K562 (cell line): ENCODE data around the gene ABLIM1. TPM values are rescaled to one million over a fixed set of nuclear protein-coding genes. Genes with fewer than 3 reads are reported as not detected.

Experiments used
- ATAC-seq: fragments of 200-7000 bp; cut with Tn5 transposase; 3 replicates; pipeline ENCODE4 v1.9.1; 2020; ENCODE audit warnings: moderate library complexity
- BruUV-seq: library from RNA; stranded (reverse); fragments of 400-500 nt; replicated peaks from 2 replicates; lab custom pipeline; 2021; lab: Mats Ljungman, UMichigan
- CTCF ChIA-PET: fragments of 300-600 bp; formaldehyde crosslinking; extraction: SDS; loops from one replicate; lab custom pipeline; 2021; ENCODE audit warnings: low intra/inter-chr PET ratio; lab: Yijun Ruan, JAX
- POLR2A ChIA-PET: fragments of 300-600, 350-650 bp; sonication (Branson Sonifier 250); formaldehyde crosslinking; extraction: SDS; loops from one replicate; lab custom pipeline; 2021; ENCODE audit warnings: antibody characterized with exemption, inconsistent platforms; lab: Yijun Ruan, JAX
- DNase-seq, 4 experiments: peaks; one replicate each; pipeline versions ENCODE4 v3.0.0 to v3.0.0-alpha.2; 2011 to 2018; ENCODE audit warnings: low spot score in 3 of 4, mixed read lengths in 3 of 4; ENCODE audit errors: extremely low read depth in 1 of 4
- FAIRE-seq: peaks from 2 replicates; lab custom pipeline; 2011; peaks lifted over from hg19 to GRCh38; lab: Jason Lieb, UNC
- H2AFZ ChIP-seq: 2 replicates; pipeline ENCODE4 v1.6.0; 2011; ENCODE audit warnings: low read depth, low read length, control low read depth, inconsistent platforms
- H3K27ac ChIP-seq: fragments of 200-600 bp; 3 replicates; pipeline ENCODE4 v1.8.0; 2011; ENCODE audit warnings: low read depth, mild to moderate bottlenecking, control low read depth, inconsistent platforms, low read length, moderate library complexity, mixed read lengths; ENCODE audit errors: extremely low read depth
- H3K27me3 ChIP-seq, 2 experiments: fragments of 300-600 bp in 1 of 2; 2 replicates in 1 of 2; 3 replicates in 1 of 2; pipeline versions ENCODE4 v1.6.0 to v1.8.0; 2011; ENCODE audit warnings: inconsistent platforms in 2 of 2, low read length in 2 of 2, mild to moderate bottlenecking in 1 of 2, mixed read lengths in 1 of 2, moderate library complexity in 1 of 2; ENCODE audit not compliant: control insufficient read depth in 2 of 2, insufficient read depth in 2 of 2
- H3K36me3 ChIP-seq: fragments of 300-600 bp; 3 replicates; pipeline ENCODE4 v1.8.0; 2011; ENCODE audit warnings: mild to moderate bottlenecking, low read length, inconsistent platforms; ENCODE audit not compliant: control insufficient read depth, insufficient read depth
- H3K4me1 ChIP-seq, 2 experiments: fragments of 200-600 bp in 1 of 2; replicated peaks in 1 of 2; 2 replicates in 1 of 2; 3 replicates in 1 of 2; pipeline versions ENCODE4 v1.5.1 to v1.8.0; 2011; ENCODE audit warnings: inconsistent platforms in 2 of 2, low read length in 2 of 2, mild to moderate bottlenecking in 1 of 2, mixed read lengths in 1 of 2, moderate library complexity in 1 of 2; ENCODE audit not compliant: control insufficient read depth in 2 of 2, insufficient read depth in 2 of 2
- H3K4me2 ChIP-seq: 2 replicates; pipeline ENCODE4 v1.6.1; 2011; ENCODE audit warnings: low read length, control low read depth, inconsistent platforms, mixed read lengths; ENCODE audit not compliant: insufficient read depth
- H3K4me3 ChIP-seq: fragments of 200-600 bp; sonication (generic), shearing (Covaris generic); 2 replicates; pipeline ENCODE4 v1.5.1; 2016; ENCODE audit warnings: control low read depth, inconsistent platforms
- H3K79me2 ChIP-seq: fragments of 200-600 bp; 3 replicates; pipeline ENCODE4 v1.8.0; 2011; ENCODE audit warnings: low read length, inconsistent platforms; ENCODE audit not compliant: control insufficient read depth, insufficient read depth
- H3K9ac ChIP-seq, 2 experiments: 2 replicates each; pipeline versions ENCODE4 v1.6.0 to v1.6.1; 2011; ENCODE audit warnings: low read depth in 2 of 2, low read length in 2 of 2, control low read depth in 1 of 2, inconsistent platforms in 1 of 2, mild to moderate bottlenecking in 1 of 2, mixed read lengths in 1 of 2; ENCODE audit not compliant: insufficient read depth in 1 of 2
- H3K9me1 ChIP-seq: one replicate; pipeline ENCODE4 v1.6.0; 2011; ENCODE audit warnings: inconsistent platforms, mild to moderate bottlenecking, low read length, moderate library complexity; ENCODE audit not compliant: control insufficient read depth, insufficient read depth
- H3K9me3 ChIP-seq: replicated peaks from 2 replicates; pipeline ENCODE4 v1.5.1; 2011; ENCODE audit warnings: low read depth, low read length, inconsistent platforms; ENCODE audit not compliant: control insufficient read depth, insufficient read depth
- H4K20me1 ChIP-seq: replicated peaks from 2 replicates; pipeline ENCODE4 v1.6.1; 2011; ENCODE audit warnings: low read length, inconsistent platforms, mixed read lengths; ENCODE audit not compliant: control insufficient read depth, insufficient read depth
- BACH1 ChIP-seq: fragments of 200-800 bp; sonication (Bioruptor generic); IDR thresholded peaks from 2 replicates; pipeline ENCODE4 v1.6.1; 2016; ENCODE audit warnings: missing genetic modification characterization, missing compliant biosample characterization
- GTF2B ChIP-seq: IDR thresholded peaks from 2 replicates; pipeline ENCODE4 v1.6.1; 2011; ENCODE audit not compliant: insufficient read length; ENCODE audit errors: extremely low read depth
- MEF2D ChIP-seq: conservative IDR thresholded peaks from 2 replicates; pipeline ENCODE4 v1.6.1; 2016; ENCODE audit warnings: low read depth, missing genetic modification characterization, missing compliant biosample characterization
- MTA2 ChIP-seq: fragments of 450-650 bp; IDR thresholded peaks from 2 replicates; pipeline ENCODE4 v1.6.1; 2016; ENCODE audit warnings: low read depth
- PHB2 ChIP-seq: fragments of 450-650 bp; IDR thresholded peaks from 2 replicates; pipeline ENCODE4 v1.6.1; 2017; ENCODE audit warnings: low read depth
- YY1 ChIP-seq, 3 experiments: IDR thresholded peaks; 2 replicates each; pipeline ENCODE4 v1.6.1; 2011; ENCODE audit warnings: low read length in 2 of 3, mild to moderate bottlenecking in 2 of 3, moderate library complexity in 2 of 3, borderline replicate concordance in 1 of 3, control low read depth in 1 of 3, low read depth in 1 of 3; ENCODE audit not compliant: insufficient read depth in 3 of 3, insufficient replicate concordance in 2 of 3, control insufficient read depth in 1 of 3, insufficient read length in 1 of 3; ENCODE audit errors: extremely low read depth in 1 of 3
- WGBS: fragments of 100-300 bp; shearing (Covaris generic); methylation state at CpG from one replicate; pipeline ENCODE4 v1.1.6; 2016; ENCODE audit warnings: low coverage, mixed read lengths; ENCODE audit not compliant: insufficient coverage; ENCODE audit errors: missing lambda C conversion rate; 5-methylcytosine and 5-hydroxymethylcytosine counted together
- in situ Hi-C: fragments of 300-500 bp; cut with MboI; formaldehyde crosslinking; loops from 4 replicates; pipeline ENCODE4 v1.15.0; 2018; ENCODE audit warnings: inconsistent platforms, mixed read lengths
- intact Hi-C: fragments of 100-400 bp; cut with micrococcal nuclease; formaldehyde crosslinking; loops from 2 replicates; pipeline ENCODE4 v1.14.2; 2022
- polyA plus RNA-seq, 8 experiments: library from polyadenylated mRNA; depleted of rRNA in 4 of 8; stranded (reverse) in 5 of 8; unstranded in 3 of 8; fragments of >200 nt; fragmentation: Nextera tagmentation in 2 of 8; fragmentation: Illumina TruSeq in 1 of 8; extraction: Ambion mirVana in 2 of 8; extraction: Trizol in 1 of 8; gene quantifications; 2 replicates each; pipeline versions ENCODE4 v1.2.1 to v1.2.3, GENCODE V29; 2011 to 2014; ENCODE audit warnings: inconsistent platforms in 1 of 8, missing spikeins in 1 of 8
- total RNA-seq, 7 experiments: library from RNA; depleted of rRNA in 6 of 7; stranded (reverse); fragments of >200 nt in 6 of 7; fragmentation: Illumina TruSeq in 2 of 7; extraction: Trizol in 2 of 7; gene quantifications; 2 replicates each; pipeline versions ENCODE4 v1.2.1 to v1.2.3, GENCODE V29; 2011 to 2021; ENCODE audit warnings: low replicate concordance in 1 of 7

The ABLIM1 gene
- total and polyA plus RNA-seq, 9 of the 15 experiments (the other 6 are each of a cell fraction or from before 2014, with no cell fraction given), result 0.07 to 0.49 (median 0.14) TPM; not detected in 6

- ChIA-PET CTCF (no interaction called here), POLR2A (no interaction called here)
- Histone ChIP-seq H3K27ac (no peak overlapping the region), H3K4me2 (no peak overlapping the region), H3K4me1 (no peaks in the 10 kb centered on the region), H4K20me1 (no peaks in the 10 kb centered on the region), H3K9me3 (no peaks in the 10 kb centered on the region), H3K9ac (no peak overlapping the region), H3K4me3 (no peak overlapping the region), H3K36me3 (no peaks in the 10 kb centered on the region), H2AFZ (no peak overlapping the region), H3K9me1 (no peaks in the 10 kb centered on the region), H3K79me2 (no peaks in the 10 kb centered on the region), H3K27me3 (no peaks in the 10 kb centered on the region)
- intact Hi-C loops, result no loop called here
- no peak for FAIRE-seq
- in situ Hi-C loops, result no loop called here
- DNase-seq, result no peak
- no TSS peak for BruUV-seq
- no peak for ATAC-seq
- TF ChIP-seq MTA2, result no peak
- TF ChIP-seq PHB2, result no peak
- no peak for TF ChIP-seq GTF2B
- no peak for TF ChIP-seq MEF2D (tag)
- TF ChIP-seq YY1 (IDR thresholded peaks at IDR 0.05; ENCODE audit: borderline replicate concordance in 1 of 3, control insufficient read depth in 1 of 3, extremely low read depth in 1 of 3, insufficient read depth in 3 of 3, insufficient read length in 1 of 3, insufficient replicate concordance in 2 of 3, low read depth in 1 of 3, low read length in 2 of 3), result no peak
- TF ChIP-seq BACH1 (tag), result no peak
- WGBS, result 0% methylated on average over 3 of the region's 3 CpGs
These were observed 153.1 kb downstream of the ABLIM1 start for GRCh38 chr10:114504769-114505579.
